Rectal smooth muscle tissue (tissue), 1 donor: ENCODE results near the gene WWOX.

Source experiments
- H3K27ac ChIP-seq: one replicate; pipeline ENCODE4 v1.7.0; 2013; ENCODE audit warnings: low read depth, low read length, inconsistent platforms
- H3K27me3 ChIP-seq: one replicate; pipeline ENCODE4 v1.7.0; 2013; ENCODE audit warnings: low read length; ENCODE audit not compliant: control insufficient read depth, insufficient read depth
- H3K36me3 ChIP-seq: one replicate; pipeline ENCODE4 v1.7.0; 2013; ENCODE audit warnings: low read length; ENCODE audit not compliant: control insufficient read depth, insufficient read depth
- H3K4me1 ChIP-seq: one replicate; pipeline ENCODE4 v1.7.0; 2013; ENCODE audit warnings: low read length; ENCODE audit not compliant: control insufficient read depth, insufficient read depth
- H3K4me3 ChIP-seq: one replicate; pipeline ENCODE4 v1.7.0; 2013; ENCODE audit warnings: low read length
- H3K9ac ChIP-seq: one replicate; pipeline ENCODE4 v1.7.0; 2013; ENCODE audit warnings: low read length

Gene WWOX

GRCh38 chr16:78535098-78535497 lies 435.6 kb downstream of the WWOX start:
- no peak overlapping the region for H3K9ac ChIP-seq
- no peaks in the 10 kb centered on the region for H3K4me1 ChIP-seq
- H3K4me3 ChIP-seq: no peak overlapping the region
- H3K36me3 ChIP-seq: no peaks in the 10 kb centered on the region
- no peaks in the 10 kb centered on the region for H3K27me3 ChIP-seq
- no peak overlapping the region for H3K27ac ChIP-seq

GRCh38 chr16:78537511-78537910 lies 438.1 kb downstream of the WWOX start:
- no peaks in the 10 kb centered on the region for H3K4me1 ChIP-seq
- no peaks in the 10 kb centered on the region for H3K27me3 ChIP-seq
- H3K4me3 ChIP-seq: no peak overlapping the region
- no peaks in the 10 kb centered on the region for H3K36me3 ChIP-seq
- no peak overlapping the region for H3K9ac ChIP-seq
- H3K27ac ChIP-seq: no peak overlapping the region

- no peaks in the 10 kb centered on the region for H3K4me1 ChIP-seq
- no peak overlapping the region for H3K27ac ChIP-seq
- H3K9ac ChIP-seq: no peak overlapping the region
- H3K4me3 ChIP-seq: no peak overlapping the region
- H3K27me3 ChIP-seq: no peaks in the 10 kb centered on the region
- H3K36me3 ChIP-seq: no peaks in the 10 kb centered on the region
Observed at GRCh38 chr16:78538292-78538691, 438.8 kb downstream of the WWOX start.

- Histone ChIP-seq H3K4me1 (no peaks in the 10 kb centered on the region), H3K27me3 (no peaks in the 10 kb centered on the region), H3K9ac (no peak overlapping the region), H3K27ac (no peak overlapping the region), H3K36me3 (no peaks in the 10 kb centered on the region), H3K4me3 (no peak overlapping the region)
Observed at GRCh38 chr16:78538919-78539318, 439.5 kb downstream of the WWOX start.

GRCh38 chr16:78542419-78542818 lies 443.0 kb downstream of the WWOX start:
- H3K27me3 ChIP-seq: no peaks in the 10 kb centered on the region
- H3K4me3 ChIP-seq: no peak overlapping the region
- H3K4me1 ChIP-seq: no peaks in the 10 kb centered on the region
- no peak overlapping the region for H3K27ac ChIP-seq
- H3K36me3 ChIP-seq: no peaks in the 10 kb centered on the region
- no peak overlapping the region for H3K9ac ChIP-seq

- H3K27ac ChIP-seq: no peak overlapping the region
- H3K27me3 ChIP-seq: no peaks in the 10 kb centered on the region
- H3K36me3 ChIP-seq: no peaks in the 10 kb centered on the region
- H3K4me3 ChIP-seq: no peak overlapping the region
- no peak overlapping the region for H3K9ac ChIP-seq
- no peaks in the 10 kb centered on the region for H3K4me1 ChIP-seq
Observed at GRCh38 chr16:78543023-78543422, 443.6 kb downstream of the WWOX start.

- Histone ChIP-seq H3K9ac (no peak overlapping the region), H3K36me3 (no peaks in the 10 kb centered on the region), H3K4me1 (no peaks in the 10 kb centered on the region), H3K27ac (no peak overlapping the region), H3K27me3 (no peaks in the 10 kb centered on the region), H3K4me3 (no peak overlapping the region)
Observed at GRCh38 chr16:78549366-78549765, 449.9 kb downstream of the WWOX start.

GRCh38 chr16:78551487-78552085 lies 452.1 kb downstream of the WWOX start:
- Histone ChIP-seq H3K9ac (no peak overlapping the region), H3K4me1 (no peaks in the 10 kb centered on the region), H3K27me3 (no peaks in the 10 kb centered on the region), H3K4me3 (no peak overlapping the region), H3K27ac (no peak overlapping the region), H3K36me3 (no peaks in the 10 kb centered on the region)

- no peak overlapping the region for H3K9ac ChIP-seq
Observed at GRCh38 chr16:78552106-78552675, 452.7 kb downstream of the WWOX start.

GRCh38 chr16:78552716-78553115 lies 453.3 kb downstream of the WWOX start:
- Histone ChIP-seq H3K27me3 (no peaks in the 10 kb centered on the region), H3K4me1 (no peaks in the 10 kb centered on the region), H3K4me3 (no peak overlapping the region), H3K9ac (no peak overlapping the region), H3K36me3 (no peaks in the 10 kb centered on the region), H3K27ac (no peak overlapping the region)

More at GRCh38 chr16:78552106-78552675, 452.7 kb downstream of the WWOX start:
- H3K4me1 ChIP-seq: no peaks in the 10 kb centered on the region
- H3K4me3 ChIP-seq: no peak overlapping the region
- no peaks in the 10 kb centered on the region for H3K36me3 ChIP-seq
- no peaks in the 10 kb centered on the region for H3K27me3 ChIP-seq
- H3K27ac ChIP-seq: no peak overlapping the region

- Histone ChIP-seq H3K4me3 (no peak overlapping the region), H3K27me3 (no peaks in the 10 kb centered on the region), H3K36me3 (no peaks in the 10 kb centered on the region), H3K27ac (no peak overlapping the region), H3K9ac (no peak overlapping the region), H3K4me1 (no peaks in the 10 kb centered on the region)
Observed at GRCh38 chr16:78553268-78554039, 454.0 kb downstream of the WWOX start.

- no peaks in the 10 kb centered on the region for H3K36me3 ChIP-seq
- no peak overlapping the region for H3K4me3 ChIP-seq
- no peaks in the 10 kb centered on the region for H3K4me1 ChIP-seq
- no peak overlapping the region for H3K9ac ChIP-seq
- no peak overlapping the region for H3K27ac ChIP-seq
- H3K27me3 ChIP-seq: no peaks in the 10 kb centered on the region
Observed at GRCh38 chr16:78556421-78556820, 457.0 kb downstream of the WWOX start.

- H3K9ac ChIP-seq: no peak overlapping the region
- no peaks in the 10 kb centered on the region for H3K36me3 ChIP-seq
- no peaks in the 10 kb centered on the region for H3K4me1 ChIP-seq
- no peak overlapping the region for H3K27ac ChIP-seq
- no peaks in the 10 kb centered on the region for H3K27me3 ChIP-seq
- H3K4me3 ChIP-seq: no peak overlapping the region
Observed at GRCh38 chr16:78560997-78561396, 461.5 kb downstream of the WWOX start.
